MM.1S (cell line): ENCODE data around the gene PNPLA3.
"Not testable (repeated sequence)": the region's sequence is repeated elsewhere in the genome, so short reads cannot be mapped to it uniquely, and the experiment has no call there.

Source experiments
- DNase-seq: peaks from one replicate; pipeline ENCODE4 v3.0.0-alpha.2; 2015
- H2AFZ ChIP-seq: fragments of 300-600 bp; sonication (generic); 2 replicates; pipeline ENCODE4 v1.6.0; 2016; ENCODE audit warnings: antibody characterized with exemption, low read length
- H3F3A ChIP-seq: fragments of 300-600 bp; sonication (generic); 2 replicates; pipeline ENCODE4 v1.6.1; 2016; ENCODE audit warnings: mild to moderate bottlenecking, antibody characterized with exemption, low read length, moderate library complexity, mixed read lengths; ENCODE audit not compliant: insufficient read depth
- H3K27ac ChIP-seq: fragments of 300-600 bp; sonication (generic); 2 replicates; pipeline ENCODE4 v1.5.1; 2016; ENCODE audit warnings: mild to moderate bottlenecking, low read length
- H3K27me3 ChIP-seq: fragments of 300-600 bp; sonication (generic); replicated peaks from 2 replicates; pipeline ENCODE4 v1.6.0; 2016; ENCODE audit warnings: low read length; ENCODE audit not compliant: insufficient read depth
- H3K36me3 ChIP-seq: fragments of 300-600 bp; sonication (generic); replicated peaks from 2 replicates; pipeline ENCODE4 v1.6.1; 2016; ENCODE audit warnings: mild to moderate bottlenecking, low read length, mixed read lengths; ENCODE audit not compliant: insufficient read depth
- H3K4me1 ChIP-seq: fragments of 300-600 bp; sonication (generic); 2 replicates; pipeline ENCODE4 v1.6.1; 2016; ENCODE audit warnings: low read length, mixed read lengths
- H3K4me2 ChIP-seq: fragments of 300-600 bp; sonication (generic); 2 replicates; pipeline ENCODE4 v1.6.0; 2016; ENCODE audit warnings: low read depth, low read length
- H3K4me3 ChIP-seq: fragments of 300-600 bp; sonication (generic); 2 replicates; pipeline ENCODE4 v1.5.1; 2016; ENCODE audit warnings: low read length, mixed read lengths
- H3K79me2 ChIP-seq: fragments of 300-600 bp; sonication (generic); 2 replicates; pipeline ENCODE4 v1.6.1; 2016; ENCODE audit warnings: mixed run types, low read length, mixed read lengths
- H3K9ac ChIP-seq: fragments of 300-600 bp; sonication (generic); 2 replicates; pipeline ENCODE4 v1.6.1; 2016; ENCODE audit warnings: low read length, mixed read lengths
- H3K9me2 ChIP-seq: fragments of 300-600 bp; sonication (generic); replicated peaks from 2 replicates; pipeline ENCODE4 v1.6.1; 2016; ENCODE audit warnings: mild to moderate bottlenecking, low read length, mixed read lengths; ENCODE audit not compliant: insufficient read depth
- H3K9me3 ChIP-seq: fragments of 300-600 bp; sonication (generic); replicated peaks from 2 replicates; pipeline ENCODE4 v1.6.1; 2016; ENCODE audit warnings: mild to moderate bottlenecking, low read length, mixed read lengths; ENCODE audit not compliant: insufficient read depth
- H4K20me1 ChIP-seq: fragments of 300-600 bp; sonication (generic); 2 replicates; pipeline ENCODE4 v1.6.1; 2016; ENCODE audit warnings: mild to moderate bottlenecking, low read length, moderate library complexity, mixed read lengths; ENCODE audit not compliant: insufficient read depth
- EZH2 ChIP-seq: fragments of 300-600 bp; sonication (generic); optimal IDR thresholded peaks from 2 replicates; pipeline ENCODE3; 2017; ENCODE audit warnings: low read depth, mild to moderate bottlenecking, antibody characterized with exemption, low read length, mixed read lengths
- EZH2phosphoT487 ChIP-seq: fragments of 300-600 bp; sonication (generic); IDR thresholded peaks from 2 replicates; pipeline ENCODE4 v1.6.1; 2018; ENCODE audit warnings: antibody characterized with exemption, low read length
- TF ChIP-seq, protein P1 (sequence below): fragments of 300-600 bp; sonication (generic); IDR thresholded peaks from 2 replicates; pipeline ENCODE4 v1.5.1; 2016; ENCODE audit warnings: antibody characterized with exemption, low read length, mixed read lengths

The PNPLA3 gene

DNA sequence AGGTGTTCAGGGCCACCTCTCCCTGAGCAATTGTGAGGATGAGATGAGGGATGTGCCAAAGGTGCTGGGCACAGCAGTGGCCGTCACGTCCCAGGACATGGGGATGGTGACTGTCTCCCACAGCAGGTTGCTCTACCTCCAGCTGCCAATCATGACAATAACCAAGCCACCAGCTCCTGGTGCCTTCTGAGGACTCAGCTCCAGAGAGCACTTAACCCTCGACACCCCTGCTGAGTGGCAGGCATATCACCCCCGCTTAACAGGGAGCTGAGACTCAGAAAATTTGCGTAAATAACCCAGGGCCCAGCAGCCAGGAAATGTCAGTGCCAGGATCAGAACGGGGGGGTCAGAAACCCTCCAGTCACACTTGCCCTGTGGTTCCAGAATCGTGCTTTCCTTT, 23.4 kb upstream of the PNPLA3 start:
- Histone ChIP-seq H3K4me3 (no peak overlapping the region), H4K20me1 (no peaks in the 10 kb centered on the region), H3K27me3 (peaks cover 77% of the 10 kb centered on the region), H3K79me2 (no peaks in the 10 kb centered on the region), H3K27ac (no peak overlapping the region), H3K4me2 (no peak overlapping the region), H3K36me3 (no peaks in the 10 kb centered on the region), H3K9me2 (no peaks in the 10 kb centered on the region), H3K4me1 (no peaks in the 10 kb centered on the region), H3F3A (no peaks in the 10 kb centered on the region), H3K9me3 (no peaks in the 10 kb centered on the region), H2AFZ (no peak overlapping the region), H3K9ac (no peak overlapping the region)
- no peak for DNase-seq
- TF ChIP-seq EZH2 (no peak), EZH2phosphoT487 (no peak)
- TF ChIP-seq, protein P1, sequence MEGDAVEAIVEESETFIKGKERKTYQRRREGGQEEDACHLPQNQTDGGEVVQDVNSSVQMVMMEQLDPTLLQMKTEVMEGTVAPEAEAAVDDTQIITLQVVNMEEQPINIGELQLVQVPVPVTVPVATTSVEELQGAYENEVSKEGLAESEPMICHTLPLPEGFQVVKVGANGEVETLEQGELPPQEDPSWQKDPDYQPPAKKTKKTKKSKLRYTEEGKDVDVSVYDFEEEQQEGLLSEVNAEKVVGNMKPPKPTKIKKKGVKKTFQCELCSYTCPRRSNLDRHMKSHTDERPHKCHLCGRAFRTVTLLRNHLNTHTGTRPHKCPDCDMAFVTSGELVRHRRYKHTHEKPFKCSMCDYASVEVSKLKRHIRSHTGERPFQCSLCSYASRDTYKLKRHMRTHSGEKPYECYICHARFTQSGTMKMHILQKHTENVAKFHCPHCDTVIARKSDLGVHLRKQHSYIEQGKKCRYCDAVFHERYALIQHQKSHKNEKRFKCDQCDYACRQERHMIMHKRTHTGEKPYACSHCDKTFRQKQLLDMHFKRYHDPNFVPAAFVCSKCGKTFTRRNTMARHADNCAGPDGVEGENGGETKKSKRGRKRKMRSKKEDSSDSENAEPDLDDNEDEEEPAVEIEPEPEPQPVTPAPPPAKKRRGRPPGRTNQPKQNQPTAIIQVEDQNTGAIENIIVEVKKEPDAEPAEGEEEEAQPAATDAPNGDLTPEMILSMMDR: no peak

DNA sequence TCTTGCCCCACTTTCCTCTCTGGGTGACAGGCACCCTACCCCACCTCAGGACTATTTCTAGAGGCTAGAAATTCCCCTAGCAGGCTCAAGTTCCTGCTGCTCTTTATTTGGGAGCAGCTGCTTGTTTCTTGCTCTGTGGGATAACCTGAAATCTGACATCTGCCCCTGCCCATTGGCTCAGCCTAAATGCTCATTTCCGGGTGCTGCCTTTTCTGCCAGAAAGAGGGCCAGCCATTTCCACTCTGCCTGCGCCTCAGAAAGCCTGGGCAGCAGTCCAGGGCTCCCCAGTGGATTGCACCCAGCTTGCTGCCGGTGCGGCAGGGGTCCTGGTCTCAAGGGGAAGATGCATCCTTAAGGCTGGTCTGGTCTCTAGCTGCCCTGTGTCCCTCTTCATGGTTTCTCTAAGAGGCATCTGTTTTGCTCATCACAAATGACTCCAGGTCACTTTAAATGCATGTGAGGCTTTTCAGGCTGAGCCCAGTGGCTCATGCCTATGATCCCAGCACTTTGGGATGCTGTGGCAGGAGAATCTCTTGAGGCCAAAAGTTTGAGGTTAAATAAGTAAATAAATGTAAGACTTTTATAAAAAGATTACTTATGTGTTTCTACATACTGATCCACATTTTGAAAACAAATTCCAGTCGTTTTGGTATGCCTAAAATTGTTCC, 21.5 kb upstream of the PNPLA3 start:
- Histone ChIP-seq H3K27ac (no peak overlapping the region), H2AFZ (no peak overlapping the region), H3F3A (no peaks in the 10 kb centered on the region), H3K36me3 (no peaks in the 10 kb centered on the region), H3K4me2 (no peak overlapping the region), H3K9me2 (no peaks in the 10 kb centered on the region), H3K4me1 (no peaks in the 10 kb centered on the region), H3K9me3 (no peaks in the 10 kb centered on the region), H3K27me3 (peaks cover 79% of the 10 kb centered on the region), H3K79me2 (no peaks in the 10 kb centered on the region), H4K20me1 (no peaks in the 10 kb centered on the region), H3K9ac (no peak overlapping the region), H3K4me3 (no peak overlapping the region)
- TF ChIP-seq EZH2phosphoT487: no peak
- TF ChIP-seq EZH2: no peak
- TF ChIP-seq, protein P1: no peak
- DNase-seq: no peak

DNA sequence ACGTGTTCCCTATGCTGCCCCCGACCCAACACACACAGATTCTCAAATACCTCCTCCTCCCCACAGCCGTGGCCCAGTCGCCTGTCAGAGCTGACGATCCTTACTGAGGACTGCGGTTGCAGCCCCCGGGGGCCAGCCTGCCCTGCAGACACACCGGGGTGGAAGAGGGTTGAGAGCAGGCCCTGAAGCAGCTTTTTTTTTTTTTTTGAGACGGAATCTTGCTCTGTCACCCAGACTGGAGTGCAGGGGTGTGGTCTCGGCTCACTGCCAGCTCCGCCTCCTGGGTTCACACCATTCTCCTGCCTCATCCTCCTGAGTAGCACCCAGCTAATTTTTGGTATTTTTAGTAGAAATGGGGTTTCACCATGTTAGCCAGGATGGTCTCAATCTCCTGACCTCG, 20.6 kb upstream of the PNPLA3 start:
- H3F3A ChIP-seq, DNase-seq, H3K4me2 ChIP-seq, H4K20me1 ChIP-seq, H3K4me1 ChIP-seq, H3K9me2 ChIP-seq, H2AFZ ChIP-seq, H3K27ac ChIP-seq, H3K36me3 ChIP-seq, H3K9ac ChIP-seq, H3K4me3 ChIP-seq, H3K79me2 ChIP-seq, H3K9me3 ChIP-seq: not testable (repeated sequence)
- H3K27me3 ChIP-seq: peaks cover 79% of the 10 kb centered on the region

- H3K36me3 ChIP-seq, H3K4me2 ChIP-seq, H3K79me2 ChIP-seq, H4K20me1 ChIP-seq, H2AFZ ChIP-seq, DNase-seq, H3F3A ChIP-seq, H3K9me3 ChIP-seq, H3K9ac ChIP-seq, H3K4me1 ChIP-seq, H3K9me2 ChIP-seq, H3K27ac ChIP-seq, H3K4me3 ChIP-seq: not testable (repeated sequence)
- peaks cover 75% of the 10 kb centered on the region for H3K27me3 ChIP-seq
- TF ChIP-seq, protein P1: peak; percentile 30
Observed at GRCh38 chr22:43904412-43904811, 19.2 kb upstream of the PNPLA3 start.
